GM23248 (cell line): ENCODE measurements around the gene ORM2.

ENCODE experiments used
- EZH2 ChIP-seq: fragments of 200-600 bp; sonication (generic); IDR thresholded peaks from 2 replicates; pipeline ENCODE4 v1.6.1; 2018; ENCODE audit warnings: antibody characterized with exemption, mild to moderate bottlenecking; ENCODE audit not compliant: insufficient read depth, poor library complexity, severe bottlenecking
- EZH2phosphoT487 ChIP-seq: fragments of 200-600 bp; sonication (generic); IDR thresholded peaks from 2 replicates; pipeline ENCODE4 v1.6.1; 2018; ENCODE audit warnings: antibody characterized with exemption, moderate library complexity, mild to moderate bottlenecking, low read depth; ENCODE audit not compliant: insufficient read depth

DNA sequence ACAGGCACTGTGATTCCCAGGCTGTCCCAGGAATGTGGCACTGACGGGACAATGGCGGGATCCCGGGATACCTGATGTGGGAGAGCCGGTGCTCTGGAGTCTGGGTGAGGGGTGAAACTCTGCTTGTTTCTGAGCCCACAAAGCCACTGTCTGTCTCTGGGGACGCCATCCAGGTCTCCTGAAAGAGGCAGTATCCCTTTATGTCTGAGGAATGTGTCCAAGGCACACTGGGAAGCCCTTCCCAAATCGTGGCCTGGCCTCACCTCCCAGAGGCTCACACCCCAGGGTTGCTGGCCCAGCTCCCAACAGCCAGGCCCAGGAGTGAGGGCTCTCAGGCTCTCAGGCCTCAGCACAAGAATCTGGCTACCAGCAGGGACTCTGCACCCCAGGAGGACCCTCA, 27.1 kb downstream of the ORM2 start:
- TF ChIP-seq EZH2phosphoT487 (no peak), EZH2 (no peak)
